ENCODE data around the gene GDA. TPM values are rescaled to one million over a fixed set of nuclear protein-coding genes. Genes with fewer than 3 reads are reported as not detected.

GDA gene
- total and polyA plus RNA-seq, 9 of the 15 experiments (the other 6 are each of a cell fraction or from before 2014, with no cell fraction given): 4.5 to 18.0 (median 12.7) TPM

- no TSS peak for BruUV-seq (replicated peaks)
- no peak for FAIRE-seq
- no peak for ATAC-seq
- Histone ChIP-seq H3K9me3 (replicated peaks; ENCODE audit: control insufficient read depth, insufficient read depth, low read depth, low read length) (no peaks in the 10 kb centered on the region), H2AFZ (ENCODE audit: low read depth, low read length) (no peak overlapping the region), H3K27ac (ENCODE audit: extremely low read depth, low read depth, low read length) (no peak overlapping the region), H3K79me2 (ENCODE audit: control insufficient read depth, insufficient read depth, low read length) (no peaks in the 10 kb centered on the region), H3K4me3 (no peak overlapping the region), H3K4me1 (replicated peaks in 1 of 2; ENCODE audit: control insufficient read depth in 2 of 2, insufficient read depth in 2 of 2, low read length in 2 of 2) (no peaks in the 10 kb centered on the region; a peak in 2 of 5 replicates), H3K27me3 (ENCODE audit: control insufficient read depth in 2 of 2, insufficient read depth in 2 of 2, low read length in 2 of 2) (no peaks in the 10 kb centered on the region), H3K9me1 (ENCODE audit: control insufficient read depth, insufficient read depth, low read length) (no peaks in the 10 kb centered on the region), H3K36me3 (ENCODE audit: control insufficient read depth, insufficient read depth, low read length) (0 out of 3 replicates have a peak, but pooled peaks cover 2% of the 10 kb centered on the region), H4K20me1 (replicated peaks; ENCODE audit: control insufficient read depth, insufficient read depth, low read length) (no peaks in the 10 kb centered on the region), H3K9ac (ENCODE audit: insufficient read depth in 1 of 2, low read depth in 2 of 2, low read length in 2 of 2) (no peak overlapping the region), H3K4me2 (ENCODE audit: insufficient read depth, low read length) (no peak overlapping the region)
- no peak for TF ChIP-seq ATF3 (IDR thresholded peaks at IDR 0.05)
- no peak for TF ChIP-seq ATF3 (CRISPR knock-in tag; conservative IDR thresholded peaks at IDR 0.05)
- TF ChIP-seq ZBTB33 (CRISPR knock-in tag; IDR thresholded peaks at IDR 0.05): no peak
- TF ChIP-seq CSDE1 (IDR thresholded peaks at IDR 0.05): no peak
- TF ChIP-seq POLR3A (IDR thresholded peaks at IDR 0.05; ENCODE audit: borderline replicate concordance, extremely low read depth, insufficient read depth, insufficient read length): no peak
- no peak for TF ChIP-seq YBX1 (IDR thresholded peaks at IDR 0.05)
- TF ChIP-seq ZNF707 (CRISPR knock-in tag; conservative IDR thresholded peaks at IDR 0.05): no peak
- no peak for TF ChIP-seq PATZ1 (CRISPR knock-in tag; IDR thresholded peaks at IDR 0.05; ENCODE audit: borderline replicate concordance)
- no peak for TF ChIP-seq TRIM24 (IDR thresholded peaks at IDR 0.05)
- ChIA-PET POLR2A (interaction anchor here (0.7 to 1.3 kb wide), 2 partner anchors 9 to 12 kb away, joined by 3 read pairs; no protein-coding TSS in a partner anchor), CTCF (ENCODE audit: low intra/inter-chr PET ratio) (no interaction called here)
- in situ Hi-C loops (cut with MboI) (no loop called here), intact Hi-C loops (cut with micrococcal nuclease) (no loop called here)
- 63% methylated on average over 4 of the region's 5 CpGs for WGBS (ENCODE audit: insufficient coverage, low coverage, missing lambda C conversion rate)
- no peak for DNase-seq (ENCODE audit: extremely low read depth in 1 of 4, low spot score in 3 of 4)
Observed at GRCh38 chr9:72168075-72168474, 18.8 kb downstream of the GDA start.
